HG03521 (cell line): ENCODE measurements around the gene ILKAP.
"Not testable (repeated sequence)": the region's sequence is repeated elsewhere in the genome, so short reads cannot be mapped to it uniquely, and the experiment has no call there.

Experiments used
- ATAC-seq: cut with Tn5 transposase; IDR thresholded peaks from one replicate; pipeline ENCODE4 v1.9.1; 2021; ENCODE audit warnings: mild to moderate bottlenecking, moderate library complexity; ENCODE audit not compliant: unreplicated experiment

The ILKAP gene

DNA sequence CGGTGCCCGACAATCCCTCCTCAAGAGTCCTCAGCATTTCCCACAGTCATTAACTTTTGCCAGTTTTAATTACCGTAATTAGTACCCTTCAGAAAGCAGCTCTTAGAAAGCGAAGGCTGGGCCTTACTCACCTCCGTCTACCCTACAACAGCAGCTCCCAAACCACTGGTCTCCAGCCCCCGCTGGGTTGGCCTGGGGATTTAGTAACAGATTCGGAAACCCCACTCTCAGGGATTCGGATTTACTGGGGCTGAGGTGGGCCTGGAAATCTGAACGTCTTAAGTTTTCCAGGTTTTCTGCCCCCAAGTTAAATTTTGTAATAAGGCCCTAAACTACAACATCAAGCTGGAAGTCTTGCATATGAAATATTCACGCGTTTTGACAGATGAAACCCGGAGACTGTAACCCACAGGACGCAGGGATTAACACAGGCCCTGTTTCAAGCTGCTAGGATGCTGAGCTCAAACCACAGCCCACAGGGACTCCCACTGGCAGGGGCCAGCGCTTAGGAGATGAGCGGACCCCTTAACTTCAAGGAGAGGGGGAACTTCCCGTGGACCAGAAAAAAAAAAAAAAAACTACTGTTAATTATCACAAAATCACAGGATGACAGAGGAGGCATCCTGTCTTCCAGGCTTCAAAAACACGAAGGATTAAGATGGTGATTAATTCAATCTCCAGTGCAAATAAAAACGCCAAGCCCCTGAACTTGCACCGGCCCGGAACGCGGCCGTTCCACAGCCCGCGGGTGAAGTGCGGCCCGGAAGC, 985 bp downstream of the ILKAP start:
- ATAC-seq = no peak

DNA sequence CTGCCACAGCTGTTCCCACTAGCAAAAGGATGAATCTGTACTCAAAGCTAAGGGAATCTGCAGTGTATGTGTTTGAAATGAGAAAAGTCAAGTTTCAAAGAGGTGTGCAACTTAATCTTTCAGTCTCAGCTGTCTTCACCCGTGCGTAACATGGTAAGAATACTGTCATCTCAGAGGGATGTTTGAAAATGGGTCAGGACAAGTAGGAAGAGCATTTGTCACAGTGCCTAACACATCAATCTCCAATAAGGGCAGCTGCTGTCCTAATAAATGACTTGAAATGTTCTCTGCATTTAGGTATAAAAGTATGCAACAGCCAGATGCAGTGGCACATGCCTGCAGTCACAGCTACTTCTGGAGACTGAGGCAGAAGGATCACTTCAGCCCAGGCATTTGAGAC, 13.1 kb downstream of the ILKAP start:
- no peak for ATAC-seq

DNA sequence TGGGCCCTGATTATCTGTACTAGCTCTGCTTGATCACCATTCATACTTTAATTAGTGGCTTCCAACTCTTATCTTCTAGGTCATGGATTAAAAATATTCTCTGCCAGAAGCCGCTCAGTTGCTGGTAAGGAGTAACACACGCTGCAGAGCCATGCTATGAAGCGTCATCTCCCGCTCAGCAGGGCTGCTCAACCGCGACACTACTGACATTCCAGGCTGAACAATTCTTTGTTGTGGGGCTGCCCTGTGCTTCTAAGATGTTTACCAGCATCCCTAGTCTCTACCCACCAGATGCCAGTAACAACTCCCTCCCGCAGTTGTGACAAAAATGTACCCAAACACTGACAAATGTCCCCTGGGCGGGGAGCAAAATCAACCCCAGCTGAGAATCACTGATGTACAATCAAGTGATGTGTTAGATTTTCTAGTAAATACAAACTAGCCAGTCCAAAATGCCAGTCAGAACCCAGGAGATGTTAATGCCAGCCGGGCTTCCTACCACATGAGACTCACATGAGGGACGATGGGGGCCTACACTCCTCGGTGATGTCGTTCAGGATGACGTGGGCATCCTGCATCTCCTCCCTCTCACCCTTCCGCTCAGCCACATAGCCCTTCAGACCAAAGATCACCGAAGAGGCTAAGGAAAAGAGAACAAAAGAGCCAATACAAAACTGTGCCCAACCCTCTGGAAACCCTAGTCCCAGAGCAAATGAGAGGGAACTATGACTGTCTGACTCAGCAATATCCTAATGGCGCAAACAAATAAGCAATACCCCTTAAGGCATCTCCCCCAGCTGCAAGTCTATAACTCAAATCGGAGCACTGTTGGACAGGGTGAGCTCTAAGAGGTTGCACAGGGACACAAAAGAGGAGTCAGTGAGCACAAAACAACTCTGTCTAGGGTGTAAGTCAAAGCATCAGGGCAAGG, 15.6 kb downstream of the ILKAP start:
- ATAC-seq = no peak

DNA sequence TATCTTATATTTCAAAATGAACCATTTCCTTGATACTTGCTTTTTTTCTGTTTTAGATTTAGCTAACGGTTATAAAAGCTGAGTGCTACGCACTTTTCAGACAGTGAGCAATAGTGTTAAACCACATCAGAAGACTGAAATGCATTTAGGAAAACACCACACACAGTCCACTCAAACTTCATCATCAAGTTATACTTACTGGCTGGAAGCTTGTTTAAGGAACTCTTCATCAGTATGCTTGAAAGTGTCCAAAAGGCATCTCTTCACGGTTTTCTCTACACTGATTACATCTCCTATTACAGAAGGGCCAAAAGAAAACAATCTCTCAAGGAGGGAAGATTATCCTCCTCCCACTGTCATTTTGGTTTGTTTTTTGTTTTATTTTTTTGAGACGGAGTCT, 19.7 kb downstream of the ILKAP start:
- ATAC-seq = no peak

DNA sequence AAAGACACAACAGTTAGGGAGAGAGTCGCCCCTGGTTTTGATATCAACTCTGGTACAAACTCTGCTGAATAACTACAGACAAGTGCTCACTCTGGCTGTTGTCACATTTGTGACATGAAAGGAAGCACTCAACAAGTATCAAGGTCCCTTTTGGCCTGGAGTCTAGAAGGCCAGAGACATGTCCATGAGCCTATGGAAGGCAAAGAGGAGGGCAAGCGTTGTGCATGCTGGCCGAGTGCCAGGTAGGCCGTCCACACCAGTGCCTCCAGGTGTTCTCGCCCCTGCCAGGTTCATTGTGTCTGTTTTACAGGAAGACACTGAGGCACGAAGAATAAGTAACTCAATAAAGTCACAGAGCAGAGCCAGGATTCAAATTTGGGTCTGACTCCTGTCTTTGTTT, 21.1 kb downstream of the ILKAP start:
- ATAC-seq = no peak

DNA sequence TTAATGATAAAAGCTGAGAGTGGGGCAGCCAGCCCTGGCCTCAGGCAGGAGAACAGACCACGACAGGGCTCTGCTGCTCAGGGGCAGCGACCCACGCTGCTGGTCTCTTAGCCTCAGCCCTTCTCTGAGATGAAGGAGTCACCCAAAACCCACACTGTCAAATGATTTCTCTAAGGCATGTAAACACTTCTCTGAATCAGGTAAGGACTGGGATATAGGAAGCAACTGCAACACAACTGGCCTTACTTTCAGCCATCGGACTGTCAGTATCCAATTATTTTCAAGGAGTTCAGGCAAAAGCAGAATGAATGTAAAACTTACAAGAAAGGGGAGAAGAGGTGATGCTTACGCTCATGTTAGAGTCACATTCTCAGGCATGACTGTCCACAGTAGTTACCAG, 22.9 kb downstream of the ILKAP start:
- no peak for ATAC-seq

DNA sequence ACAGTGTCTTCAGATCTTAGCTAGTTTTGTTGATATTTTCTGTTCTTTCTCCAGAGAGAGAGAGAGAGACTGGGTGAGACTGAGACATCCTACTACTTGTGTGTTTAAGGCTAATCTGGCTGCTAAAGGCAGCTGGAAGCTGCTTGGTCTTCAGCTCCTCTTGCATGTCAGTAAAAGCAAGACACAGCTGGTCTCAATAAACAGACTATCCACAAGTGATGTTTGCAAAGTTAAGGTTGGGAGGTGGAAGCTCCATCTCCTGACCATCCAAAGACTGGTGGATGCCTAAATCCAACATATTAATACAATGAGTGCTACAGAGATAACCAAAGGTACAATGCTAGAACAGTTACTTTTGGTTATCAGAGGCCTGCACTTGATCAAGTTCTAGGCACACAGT, 26.9 kb downstream of the ILKAP start:
- no peak for ATAC-seq

DNA sequence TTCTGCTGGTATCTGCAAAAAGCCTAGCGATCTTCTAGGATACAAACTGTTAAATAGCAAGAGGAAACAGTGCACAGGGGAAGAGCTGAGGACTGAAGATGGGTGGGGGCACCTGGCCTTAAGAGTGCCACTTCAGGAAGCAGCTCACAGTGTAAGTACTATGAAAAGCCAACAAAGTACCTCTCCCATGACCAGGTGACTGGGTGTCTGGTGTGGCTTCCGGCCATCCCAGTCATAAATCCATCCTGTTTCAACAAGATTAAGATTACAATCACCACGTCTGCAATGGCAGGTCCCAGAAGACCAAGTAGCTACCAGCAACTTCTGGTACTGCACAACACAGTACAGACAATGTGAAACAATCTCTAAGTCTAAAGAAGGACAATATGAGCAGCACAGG, 28.8 kb downstream of the ILKAP start:
- no peak for ATAC-seq

DNA sequence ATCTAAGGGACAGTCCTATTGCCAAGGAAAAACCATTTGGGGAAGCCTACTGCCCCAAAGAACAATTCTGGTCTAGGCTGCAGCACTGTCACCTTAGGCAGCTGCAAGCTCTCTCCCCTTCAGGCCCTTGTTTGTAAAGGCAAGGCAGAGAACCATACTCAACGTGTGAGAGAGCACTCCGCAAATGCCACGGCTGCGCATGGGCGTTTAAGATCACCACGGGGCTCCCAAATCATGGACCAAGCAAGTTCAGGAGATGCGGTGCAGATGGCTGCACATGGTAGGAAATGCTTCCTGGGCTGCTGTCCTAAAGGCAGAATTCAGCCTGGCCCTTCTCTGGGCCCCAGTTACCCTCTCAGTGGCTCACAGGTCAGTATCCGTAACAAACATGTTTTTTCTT, 29.2 kb downstream of the ILKAP start:
- no peak for ATAC-seq

DNA sequence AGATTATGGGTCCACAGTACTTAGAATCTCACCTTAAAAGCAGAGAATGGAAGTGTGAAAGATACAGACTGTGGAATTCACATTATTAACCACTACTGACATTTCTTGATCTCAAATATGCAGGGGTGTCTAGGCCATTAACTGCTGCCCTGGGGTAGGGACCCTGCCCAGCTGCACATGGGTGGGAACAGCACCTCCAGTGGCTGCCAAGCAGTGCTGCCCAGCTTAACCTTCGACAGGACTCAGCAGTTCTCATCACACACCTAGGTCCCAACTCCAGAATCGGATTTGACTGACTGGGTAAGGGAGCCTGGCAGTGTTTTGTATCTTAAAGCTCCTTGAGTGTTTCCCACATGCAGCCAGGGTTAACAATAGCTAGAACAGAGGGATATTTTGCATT, 29.8 kb downstream of the ILKAP start:
- ATAC-seq = no peak

DNA sequence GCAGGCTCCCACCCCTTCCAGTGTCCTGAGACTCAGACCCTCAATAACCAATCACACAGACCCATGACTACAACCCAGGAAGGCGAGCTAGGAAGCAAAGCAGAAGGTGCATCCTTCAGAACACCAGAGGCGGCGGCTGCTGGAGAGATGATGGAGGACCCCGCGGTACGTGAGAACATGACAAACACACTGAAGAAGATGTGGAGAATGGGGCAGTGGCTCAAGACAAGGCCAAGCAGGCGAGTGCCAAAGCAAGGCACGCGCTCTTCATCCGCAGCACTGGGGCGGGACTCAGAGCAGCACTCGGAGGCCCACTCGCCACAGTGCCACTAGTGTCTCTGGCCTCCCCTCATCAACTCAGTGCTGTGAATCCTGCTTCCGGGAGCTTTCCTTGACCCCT, 31.1 kb downstream of the ILKAP start:
- no peak for ATAC-seq

DNA sequence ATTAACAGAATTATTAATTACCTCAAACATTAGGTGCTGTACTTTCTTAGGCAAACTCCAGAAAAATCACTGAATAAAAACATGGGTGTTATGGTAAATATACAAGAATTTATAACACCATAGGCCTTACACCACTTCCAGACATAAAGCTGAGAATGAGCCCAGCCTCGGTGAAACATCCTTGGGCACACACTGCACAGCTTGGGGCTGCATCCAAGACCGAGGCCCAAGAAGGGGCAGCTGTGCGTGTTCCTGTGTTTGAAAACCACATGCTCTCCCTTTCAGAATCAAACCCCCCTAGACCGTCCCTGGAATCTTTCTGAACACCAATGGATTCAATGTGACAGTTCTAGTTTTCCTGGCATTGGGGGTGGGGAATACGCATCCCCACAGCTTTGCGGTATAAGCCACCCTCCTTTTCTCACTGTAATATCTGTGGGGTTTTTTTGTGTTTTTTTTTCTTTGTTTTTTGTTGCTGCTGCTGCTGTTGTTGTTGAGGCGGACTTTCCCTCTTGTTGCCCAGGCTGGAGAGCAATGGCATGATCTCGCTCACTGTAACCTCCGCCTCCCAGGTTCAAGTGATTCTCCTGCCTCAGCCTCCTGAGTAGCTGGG, 31.8 kb downstream of the ILKAP start:
- no peak for ATAC-seq

DNA sequence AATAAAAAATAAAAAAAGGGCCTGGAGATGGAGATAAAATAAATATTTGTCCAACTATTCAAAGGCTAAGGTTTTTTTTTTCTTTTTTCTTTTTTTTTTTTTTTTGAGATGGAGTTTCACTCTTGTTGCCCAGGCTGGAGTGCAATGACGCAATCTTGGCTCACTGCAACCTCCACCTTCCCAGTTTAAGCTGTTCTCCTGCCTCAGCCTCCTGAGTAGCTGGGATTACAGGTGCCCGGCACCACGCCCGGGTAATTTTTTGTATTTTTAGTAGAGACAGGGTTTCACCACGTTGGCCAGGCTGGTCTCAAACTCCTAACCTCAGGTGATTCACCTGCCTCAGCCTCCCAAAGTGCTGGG, 32.4 kb downstream of the ILKAP start:
- not testable (repeated sequence) for ATAC-seq

DNA sequence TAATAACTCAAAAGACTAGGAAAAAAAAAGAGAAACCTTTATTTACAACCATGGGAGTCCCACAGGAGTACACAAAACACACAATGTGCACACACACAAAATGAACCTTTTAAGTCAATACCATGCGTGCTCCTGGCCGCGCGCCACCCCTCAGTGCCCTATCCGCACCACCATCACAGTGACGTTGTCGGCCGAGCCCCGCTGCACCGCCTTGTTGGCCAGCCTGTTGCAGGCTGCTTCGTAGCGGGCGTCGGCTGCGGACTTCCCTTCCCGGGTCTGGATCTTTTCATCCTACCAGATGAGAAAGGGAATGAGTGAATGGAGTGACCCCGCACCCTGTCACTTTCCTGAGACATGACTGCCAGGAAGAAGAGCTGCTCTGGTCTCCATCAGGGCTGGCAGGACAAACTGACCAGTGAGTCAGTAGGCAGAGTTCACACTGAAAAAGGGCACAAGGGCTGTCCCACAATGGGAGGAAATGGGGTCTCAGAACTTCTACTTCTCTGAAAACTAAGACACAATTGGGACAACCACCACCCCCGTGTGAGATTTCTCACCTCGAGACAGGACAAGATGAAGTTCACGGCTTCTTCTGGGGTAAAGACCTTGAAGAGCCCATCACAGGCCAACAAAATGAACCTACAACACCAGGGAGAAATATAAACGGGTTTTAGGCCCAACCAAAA, 33.0 kb downstream of the ILKAP start:
- no peak for ATAC-seq

DNA sequence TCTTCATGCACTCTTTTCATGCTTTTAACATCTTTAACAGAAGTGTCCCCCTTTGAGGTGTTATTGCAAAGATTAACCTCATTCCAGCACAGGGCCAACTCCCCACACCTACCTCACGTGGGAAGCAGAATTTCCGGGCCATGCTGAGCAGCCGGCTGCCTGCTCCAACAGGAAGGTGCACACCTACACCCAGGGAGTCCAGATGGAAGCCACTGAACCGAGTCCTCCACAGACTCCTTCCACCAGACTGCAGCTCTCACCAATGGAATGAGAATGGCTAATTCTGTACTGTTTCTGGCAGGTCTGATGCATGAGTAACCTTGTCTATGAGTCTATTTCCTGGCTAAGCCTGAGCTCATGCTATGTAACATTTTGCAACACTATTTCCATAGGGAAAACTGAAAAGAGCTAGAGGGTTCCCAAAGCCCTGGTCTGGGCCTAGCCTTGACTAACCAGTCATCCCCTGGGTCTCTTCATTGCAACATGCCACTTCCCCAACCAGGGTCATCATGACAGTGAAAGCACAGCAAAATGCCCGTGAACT, 33.7 kb downstream of the ILKAP start:
- no peak for ATAC-seq

DNA sequence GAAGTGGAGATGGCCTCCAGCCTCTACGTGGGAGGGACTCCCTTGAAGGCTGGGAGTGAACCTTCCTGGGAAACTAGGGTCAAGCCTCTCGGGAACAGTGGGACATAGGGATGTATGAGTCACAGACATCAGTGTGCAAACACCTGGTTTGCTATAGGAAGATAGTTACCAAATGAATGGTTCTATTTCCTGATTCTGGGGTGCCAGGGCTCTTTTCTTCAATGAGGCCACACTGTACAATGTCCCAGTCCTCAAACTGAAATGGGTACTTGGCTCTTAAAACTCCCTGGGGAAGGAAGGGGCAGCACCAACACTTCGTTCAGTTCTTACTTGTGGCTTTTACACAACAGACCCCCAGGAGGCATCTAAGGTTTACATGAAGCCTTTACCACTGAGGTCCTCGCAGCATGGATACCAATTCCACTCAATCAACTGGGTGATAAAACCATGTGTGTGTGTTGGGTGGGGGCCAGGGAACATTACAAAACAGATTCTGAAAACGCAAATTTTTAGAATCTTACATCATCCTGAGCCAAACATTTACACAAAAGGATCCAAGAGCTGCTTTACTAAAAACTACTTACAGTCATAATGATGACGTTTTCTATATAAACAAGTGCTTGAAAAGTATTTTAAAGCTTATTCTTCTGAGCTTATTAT, 34.3 kb downstream of the ILKAP start:
- no peak for ATAC-seq

DNA sequence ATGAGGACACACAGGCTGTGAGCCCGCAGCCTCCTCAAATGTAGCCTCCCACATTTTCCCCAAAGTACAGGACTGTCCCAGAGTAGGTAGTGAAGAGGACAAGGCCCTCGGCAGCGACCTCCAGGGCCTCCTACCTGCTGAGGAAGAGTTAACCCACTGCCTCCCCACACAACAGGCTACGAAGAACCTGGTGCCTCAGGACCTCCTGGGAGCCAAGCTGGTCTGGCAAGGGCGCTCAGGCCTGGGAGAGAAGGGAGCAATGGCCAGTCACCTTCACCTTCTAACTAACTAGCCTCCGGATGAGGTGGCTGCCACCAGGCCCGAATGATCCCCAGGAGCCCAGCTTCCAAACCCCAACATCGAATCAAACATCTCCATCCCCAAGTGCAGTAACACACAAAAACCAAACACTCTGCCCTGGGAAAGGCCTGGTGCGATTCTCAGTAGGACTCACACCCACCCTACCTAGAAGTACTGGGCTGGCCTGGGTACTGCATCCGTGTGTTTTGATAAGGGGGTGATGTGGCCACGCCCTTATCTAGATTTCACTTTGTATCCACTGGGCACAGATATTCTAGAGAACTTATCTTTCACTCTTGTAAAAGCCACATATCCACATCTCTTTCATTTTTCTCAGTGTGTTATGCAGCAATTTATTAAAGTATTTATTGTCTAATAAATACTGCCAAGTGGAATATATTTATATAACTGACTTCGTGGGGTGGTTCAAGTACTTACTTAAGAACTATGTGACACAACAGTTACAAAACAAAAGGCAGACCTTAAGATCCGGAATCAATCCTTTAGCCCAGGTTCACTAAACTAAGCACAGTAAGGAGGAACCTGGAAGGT, 35.1 kb downstream of the ILKAP start:
- ATAC-seq = no peak

DNA sequence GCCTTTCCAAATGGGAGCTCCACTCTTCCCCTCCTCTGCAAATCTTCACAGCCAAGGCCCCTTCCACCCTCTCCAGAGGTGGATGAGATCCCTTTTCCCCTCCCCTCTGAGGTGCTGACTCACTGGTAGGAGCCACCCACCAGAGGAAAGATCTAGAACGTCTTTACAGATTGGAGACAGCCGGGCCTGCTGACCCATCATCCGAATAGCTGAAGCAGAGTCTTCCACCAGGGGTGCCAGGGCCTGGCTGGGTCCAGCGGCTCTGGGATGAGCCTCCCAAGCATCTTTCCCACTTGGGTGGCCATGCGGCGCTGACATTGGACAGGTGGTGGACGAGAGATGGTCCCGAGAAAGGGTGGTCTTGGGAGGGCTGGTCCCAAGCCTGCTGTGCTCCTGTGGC, 35.7 kb downstream of the ILKAP start:
- ATAC-seq = no peak

DNA sequence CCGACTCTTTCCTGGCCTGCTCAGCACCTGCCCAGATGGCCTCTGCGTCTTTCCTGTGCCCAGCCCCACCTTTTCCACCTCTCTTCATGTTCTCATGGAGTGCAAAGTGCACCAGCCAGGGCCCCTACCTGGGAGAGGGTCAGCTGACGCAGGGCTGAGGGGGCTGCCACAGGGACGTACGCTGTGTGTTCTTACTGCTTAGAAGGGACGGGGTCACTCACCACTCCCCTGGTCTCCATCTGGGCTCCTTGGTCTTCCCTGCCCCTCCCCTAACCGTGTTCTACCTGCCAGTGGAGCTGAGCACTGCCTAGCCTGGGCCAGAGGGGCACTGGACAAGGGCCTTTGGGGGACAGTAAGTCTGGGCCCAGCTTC, 36.2 kb downstream of the ILKAP start:
- ATAC-seq = no peak
